GM12891 (cell line): ENCODE data around the gene RDX.

Source experiments
- POLR2AphosphoS5 ChIP-seq: IDR thresholded peaks from 2 replicates; pipeline ENCODE4 v1.6.1; 2011; ENCODE audit warnings: low read depth, low read length, control low read depth
- TAF1 ChIP-seq: IDR thresholded peaks from 2 replicates; pipeline ENCODE4 v1.6.1; 2011; ENCODE audit warnings: low read depth, low read length, control low read depth

- TF ChIP-seq TAF1, result no peak
- no peak for TF ChIP-seq POLR2AphosphoS5
Measured at GRCh38 chr11:110185599-110185998, 110.8 kb downstream of the RDX start.
